WTC11 (cell line): ENCODE results near the gene FAF1.

Experiments used
- CBFB ChIP-seq: sonication (generic); formaldehyde crosslinking; IDR thresholded peaks from 2 replicates; pipeline ENCODE4 v1.8.1; 2022; ENCODE audit warnings: mild to moderate bottlenecking, low read depth, missing genetic modification reagents
- CREB1 ChIP-seq: sonication (generic); formaldehyde crosslinking; IDR thresholded peaks from 2 replicates; pipeline ENCODE4 v1.8.0; 2023; ENCODE audit warnings: mild to moderate bottlenecking, missing genetic modification reagents
- CTCF ChIP-seq: fragments of 200-600 bp; IDR thresholded peaks from 2 replicates; pipeline ENCODE4 v1.8.0; 2022; ENCODE audit warnings: antibody characterized with exemption
- E2F4 ChIP-seq: sonication (generic); formaldehyde crosslinking; IDR thresholded peaks from 2 replicates; pipeline ENCODE4 v1.8.1; 2022; ENCODE audit warnings: low read depth, mild to moderate bottlenecking, moderate library complexity, missing genetic modification reagents, borderline replicate concordance
- ELF4 ChIP-seq: sonication (generic); formaldehyde crosslinking; IDR thresholded peaks from 2 replicates; pipeline ENCODE4 v1.8.1; 2022; ENCODE audit warnings: low read depth, mild to moderate bottlenecking, moderate library complexity, missing genetic modification reagents
- FOXK1 ChIP-seq: sonication (generic); formaldehyde crosslinking; IDR thresholded peaks from 2 replicates; pipeline ENCODE4 v1.8.0; 2022; ENCODE audit warnings: mild to moderate bottlenecking, moderate library complexity, missing genetic modification reagents
- GABPB1 ChIP-seq: sonication (generic); formaldehyde crosslinking; IDR thresholded peaks from 2 replicates; pipeline ENCODE4 v1.8.1; 2023; ENCODE audit warnings: mild to moderate bottlenecking, missing genetic modification reagents
- GTF2I ChIP-seq: fragments of 250-450 bp; sonication (Bioruptor Pico); conservative IDR thresholded peaks from 2 replicates; pipeline ENCODE4 v1.4.0; 2021; ENCODE audit warnings: mild to moderate bottlenecking
- NR2C2 ChIP-seq: sonication (generic); formaldehyde crosslinking; IDR thresholded peaks from 2 replicates; pipeline ENCODE4 v1.8.0; 2022; ENCODE audit warnings: mild to moderate bottlenecking, missing genetic modification reagents
- NR3C1 ChIP-seq: sonication (generic); formaldehyde crosslinking; conservative IDR thresholded peaks from 2 replicates; pipeline ENCODE4 v1.8.1; 2023; ENCODE audit warnings: low read depth, mild to moderate bottlenecking, missing genetic modification reagents
- PRRX2 ChIP-seq: fragments of 250-450 bp; sonication (Bioruptor Pico); IDR thresholded peaks from 2 replicates; pipeline ENCODE4 v1.8.0; 2021; ENCODE audit warnings: mild to moderate bottlenecking
- SMAD3 ChIP-seq: sonication (generic); formaldehyde crosslinking; IDR thresholded peaks from 2 replicates; pipeline ENCODE4 v1.8.0; 2022; ENCODE audit warnings: missing genetic modification reagents, mild to moderate bottlenecking, borderline replicate concordance
- TF ChIP-seq, protein P1 (sequence below): sonication (generic); formaldehyde crosslinking; IDR thresholded peaks from 2 replicates; pipeline ENCODE4 v1.8.0; 2023; ENCODE audit warnings: missing genetic modification reagents, mild to moderate bottlenecking, borderline replicate concordance
- TF ChIP-seq, protein P2 (sequence below): sonication (generic); formaldehyde crosslinking; IDR thresholded peaks from 2 replicates; pipeline ENCODE4 v1.8.0; 2022; ENCODE audit warnings: mild to moderate bottlenecking, missing genetic modification reagents

GRCh38 chr1:50474859-50475809 lies 484.9 kb downstream of the FAF1 start:
- TF ChIP-seq, protein P1, sequence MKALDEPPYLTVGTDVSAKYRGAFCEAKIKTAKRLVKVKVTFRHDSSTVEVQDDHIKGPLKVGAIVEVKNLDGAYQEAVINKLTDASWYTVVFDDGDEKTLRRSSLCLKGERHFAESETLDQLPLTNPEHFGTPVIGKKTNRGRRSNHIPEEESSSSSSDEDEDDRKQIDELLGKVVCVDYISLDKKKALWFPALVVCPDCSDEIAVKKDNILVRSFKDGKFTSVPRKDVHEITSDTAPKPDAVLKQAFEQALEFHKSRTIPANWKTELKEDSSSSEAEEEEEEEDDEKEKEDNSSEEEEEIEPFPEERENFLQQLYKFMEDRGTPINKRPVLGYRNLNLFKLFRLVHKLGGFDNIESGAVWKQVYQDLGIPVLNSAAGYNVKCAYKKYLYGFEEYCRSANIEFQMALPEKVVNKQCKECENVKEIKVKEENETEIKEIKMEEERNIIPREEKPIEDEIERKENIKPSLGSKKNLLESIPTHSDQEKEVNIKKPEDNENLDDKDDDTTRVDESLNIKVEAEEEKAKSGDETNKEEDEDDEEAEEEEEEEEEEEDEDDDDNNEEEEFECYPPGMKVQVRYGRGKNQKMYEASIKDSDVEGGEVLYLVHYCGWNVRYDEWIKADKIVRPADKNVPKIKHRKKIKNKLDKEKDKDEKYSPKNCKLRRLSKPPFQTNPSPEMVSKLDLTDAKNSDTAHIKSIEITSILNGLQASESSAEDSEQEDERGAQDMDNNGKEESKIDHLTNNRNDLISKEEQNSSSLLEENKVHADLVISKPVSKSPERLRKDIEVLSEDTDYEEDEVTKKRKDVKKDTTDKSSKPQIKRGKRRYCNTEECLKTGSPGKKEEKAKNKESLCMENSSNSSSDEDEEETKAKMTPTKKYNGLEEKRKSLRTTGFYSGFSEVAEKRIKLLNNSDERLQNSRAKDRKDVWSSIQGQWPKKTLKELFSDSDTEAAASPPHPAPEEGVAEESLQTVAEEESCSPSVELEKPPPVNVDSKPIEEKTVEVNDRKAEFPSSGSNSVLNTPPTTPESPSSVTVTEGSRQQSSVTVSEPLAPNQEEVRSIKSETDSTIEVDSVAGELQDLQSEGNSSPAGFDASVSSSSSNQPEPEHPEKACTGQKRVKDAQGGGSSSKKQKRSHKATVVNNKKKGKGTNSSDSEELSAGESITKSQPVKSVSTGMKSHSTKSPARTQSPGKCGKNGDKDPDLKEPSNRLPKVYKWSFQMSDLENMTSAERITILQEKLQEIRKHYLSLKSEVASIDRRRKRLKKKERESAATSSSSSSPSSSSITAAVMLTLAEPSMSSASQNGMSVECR: no peak
- TF ChIP-seq, protein P2, sequence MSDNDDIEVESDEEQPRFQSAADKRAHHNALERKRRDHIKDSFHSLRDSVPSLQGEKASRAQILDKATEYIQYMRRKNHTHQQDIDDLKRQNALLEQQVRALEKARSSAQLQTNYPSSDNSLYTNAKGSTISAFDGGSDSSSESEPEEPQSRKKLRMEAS (CRISPR knock-in tag): no peak
- no peak for TF ChIP-seq FOXK1
- TF ChIP-seq SMAD3 (CRISPR knock-in tag): no peak
- TF ChIP-seq NR2C2 (CRISPR knock-in tag): no peak
- no peak for TF ChIP-seq GTF2I (CRISPR knock-in tag)
- no peak for TF ChIP-seq CREB1 (CRISPR knock-in tag)
- TF ChIP-seq CTCF: no peak
- no peak for TF ChIP-seq ELF4 (CRISPR knock-in tag)
- TF ChIP-seq E2F4: no peak
- TF ChIP-seq NR3C1 (CRISPR knock-in tag): no peak
- no peak for TF ChIP-seq PRRX2 (CRISPR knock-in tag)
- TF ChIP-seq CBFB (CRISPR knock-in tag): no peak
- TF ChIP-seq GABPB1 (CRISPR knock-in tag): no peak
